ENCODE data around the gene AJAP1. TPM values are rescaled to one million over a fixed set of nuclear protein-coding genes. Genes with fewer than 3 reads are reported as not detected.

Gene AJAP1
- total RNA-seq, 4 donors from 2014 or later = 0.12 to 0.81 (median 0.32) TPM

DNA sequence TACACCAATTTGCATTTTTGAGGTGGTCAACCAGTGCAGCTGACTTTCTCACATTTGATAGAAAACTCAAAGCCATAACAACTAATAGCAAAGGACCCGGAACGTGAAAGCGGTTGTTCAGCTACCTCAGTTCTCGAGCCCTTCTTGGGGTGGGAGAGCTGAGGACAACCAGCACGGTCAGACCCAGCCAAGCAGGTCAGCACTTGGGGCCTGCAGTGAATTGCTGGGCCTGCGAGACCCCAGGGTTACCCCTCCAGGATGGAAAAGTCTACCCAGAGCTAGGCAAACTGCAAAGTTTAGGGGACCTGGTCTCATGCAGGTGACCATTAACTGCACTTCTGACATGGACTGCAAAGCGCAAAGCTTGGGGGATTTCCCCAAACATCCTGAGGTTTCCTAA, 23.8 kb upstream of the AJAP1 start:
- Histone ChIP-seq H3K27me3 (peaks cover 29% of the 10 kb centered on the region), H3K9me3 (no peaks in the 10 kb centered on the region), H3K36me3 (no peaks in the 10 kb centered on the region), H3K4me1 (no peaks in the 10 kb centered on the region), H3K27ac (no peak overlapping the region), H3K4me3 (no peak overlapping the region)
- 72% methylated on average over 7 of the region's 7 CpGs; no CpG with 5 or more reads in 1 of the 2 donors for WGBS, 2 donors (ENCODE audit: low coverage in 1 of 2)
- TF ChIP-seq, protein P1, sequence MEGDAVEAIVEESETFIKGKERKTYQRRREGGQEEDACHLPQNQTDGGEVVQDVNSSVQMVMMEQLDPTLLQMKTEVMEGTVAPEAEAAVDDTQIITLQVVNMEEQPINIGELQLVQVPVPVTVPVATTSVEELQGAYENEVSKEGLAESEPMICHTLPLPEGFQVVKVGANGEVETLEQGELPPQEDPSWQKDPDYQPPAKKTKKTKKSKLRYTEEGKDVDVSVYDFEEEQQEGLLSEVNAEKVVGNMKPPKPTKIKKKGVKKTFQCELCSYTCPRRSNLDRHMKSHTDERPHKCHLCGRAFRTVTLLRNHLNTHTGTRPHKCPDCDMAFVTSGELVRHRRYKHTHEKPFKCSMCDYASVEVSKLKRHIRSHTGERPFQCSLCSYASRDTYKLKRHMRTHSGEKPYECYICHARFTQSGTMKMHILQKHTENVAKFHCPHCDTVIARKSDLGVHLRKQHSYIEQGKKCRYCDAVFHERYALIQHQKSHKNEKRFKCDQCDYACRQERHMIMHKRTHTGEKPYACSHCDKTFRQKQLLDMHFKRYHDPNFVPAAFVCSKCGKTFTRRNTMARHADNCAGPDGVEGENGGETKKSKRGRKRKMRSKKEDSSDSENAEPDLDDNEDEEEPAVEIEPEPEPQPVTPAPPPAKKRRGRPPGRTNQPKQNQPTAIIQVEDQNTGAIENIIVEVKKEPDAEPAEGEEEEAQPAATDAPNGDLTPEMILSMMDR (IDR thresholded peaks at IDR 0.05) = no peak
- TF ChIP-seq EP300 (IDR thresholded peaks at IDR 0.05) = no peak
- no peak for TF ChIP-seq POLR2AphosphoS5 (IDR thresholded peaks at IDR 0.05)
- TF ChIP-seq POLR2A (IDR thresholded peaks at IDR 0.05) = no peak
- no peak for ATAC-seq

DNA sequence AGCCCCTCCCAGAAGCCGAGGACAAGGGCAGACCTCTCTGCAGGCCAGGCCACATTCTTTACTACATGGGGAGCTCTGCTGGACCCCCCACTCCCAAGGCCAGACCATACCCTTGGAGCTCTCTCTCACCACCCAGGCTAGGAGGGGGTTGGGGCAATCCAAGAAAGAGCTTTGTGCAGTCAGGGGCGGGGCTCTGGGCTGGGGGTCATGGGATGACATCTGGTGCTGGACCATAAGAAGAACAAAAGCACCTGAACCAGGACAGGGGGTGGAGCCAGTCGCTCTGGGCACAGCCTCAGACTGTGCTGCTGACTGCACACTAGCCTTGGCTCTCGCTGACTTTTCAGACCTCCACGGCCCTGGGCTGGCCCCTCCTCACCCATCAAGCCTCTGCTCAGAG, 23.1 kb upstream of the AJAP1 start:
- 80 to 89% methylated on average over 2 to 3 of the region's 5 CpGs for WGBS, 2 donors (ENCODE audit: low coverage in 1 of 2)
- no peak overlapping the region for H3K27ac ChIP-seq
- H3K9me3 ChIP-seq = no peaks in the 10 kb centered on the region
- no peaks in the 10 kb centered on the region for H3K4me1 ChIP-seq
- ATAC-seq = no peak
- H3K36me3 ChIP-seq = no peaks in the 10 kb centered on the region
- TF ChIP-seq, protein P1 (IDR thresholded peaks at IDR 0.05) = no peak
- TF ChIP-seq POLR2A (IDR thresholded peaks at IDR 0.05) (no peak), EP300 (IDR thresholded peaks at IDR 0.05) (no peak), POLR2AphosphoS5 (IDR thresholded peaks at IDR 0.05) (no peak)
- H3K4me3 ChIP-seq = no peak overlapping the region
- peaks cover 32% of the 10 kb centered on the region for H3K27me3 ChIP-seq

DNA sequence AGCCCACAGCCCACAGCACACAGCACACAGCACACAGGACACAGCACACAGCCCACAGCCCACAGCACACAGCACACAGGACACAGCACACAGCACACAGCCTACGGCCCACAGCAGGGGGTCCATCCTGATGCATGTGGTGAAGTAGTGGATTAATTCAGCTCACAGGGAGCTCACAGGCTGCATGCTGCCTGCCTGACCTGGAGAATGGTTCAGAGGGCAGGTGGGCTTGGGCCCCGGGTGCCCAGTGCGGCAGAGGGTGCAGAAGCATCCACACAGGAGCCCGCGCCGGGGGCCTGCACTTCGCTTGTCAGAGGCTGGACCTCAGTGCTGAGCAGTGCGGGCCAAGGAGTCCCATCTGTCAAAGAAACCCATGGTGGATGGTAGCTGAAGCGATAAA, 21.1 kb upstream of the AJAP1 start:
- TF ChIP-seq POLR2AphosphoS5 (IDR thresholded peaks at IDR 0.05) (no peak), POLR2A (IDR thresholded peaks at IDR 0.05) (no peak), EP300 (IDR thresholded peaks at IDR 0.05) (no peak)
- TF ChIP-seq, protein P1 (IDR thresholded peaks at IDR 0.05) = no peak
- Histone ChIP-seq H3K27me3 (peaks cover 48% of the 10 kb centered on the region), H3K36me3 (no peaks in the 10 kb centered on the region), H3K4me3 (no peak overlapping the region), H3K4me1 (no peaks in the 10 kb centered on the region), H3K9me3 (no peaks in the 10 kb centered on the region), H3K27ac (no peak overlapping the region)
- ATAC-seq = no peak
- WGBS, 2 donors (ENCODE audit: low coverage in 1 of 2) = 100% methylated on average over 1 of the region's 9 CpGs; no CpG with 5 or more reads in 1 of the 2 donors

DNA sequence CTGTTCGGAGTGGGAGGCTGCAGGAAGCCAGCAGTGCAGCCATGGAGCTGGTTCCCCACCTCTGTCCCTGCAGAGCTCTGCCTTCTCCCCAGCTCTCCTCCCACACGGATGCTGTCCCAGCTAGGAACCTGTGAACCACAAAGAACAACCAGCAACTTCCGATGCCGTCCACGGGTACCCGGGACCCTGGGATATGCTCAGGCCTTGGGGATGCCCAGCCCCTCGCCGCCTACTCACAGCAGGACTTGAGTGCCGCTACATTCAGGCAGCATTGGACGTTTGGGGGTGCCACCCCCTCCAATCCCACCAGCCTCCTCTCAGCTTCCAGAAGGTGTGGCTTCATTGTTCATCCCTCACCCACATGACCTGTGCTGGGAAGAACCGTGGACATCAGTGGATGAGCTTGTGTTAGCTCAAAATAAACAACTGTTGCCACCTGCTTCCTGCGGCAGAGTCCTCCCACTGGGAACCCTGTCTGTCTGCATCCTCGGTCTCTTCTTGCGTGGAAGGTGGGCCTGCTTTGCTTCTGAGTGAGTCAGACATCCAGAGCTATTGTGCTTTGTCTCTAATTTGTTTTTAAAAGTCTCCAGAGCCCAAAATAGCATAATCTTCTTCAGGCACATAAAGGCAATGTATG, 20.1 kb upstream of the AJAP1 start:
- Histone ChIP-seq H3K36me3 (no peaks in the 10 kb centered on the region), H3K4me3 (no peak overlapping the region), H3K4me1 (no peaks in the 10 kb centered on the region), H3K27me3 (peaks cover 44% of the 10 kb centered on the region), H3K9me3 (no peaks in the 10 kb centered on the region), H3K27ac (no peak overlapping the region)
- TF ChIP-seq POLR2A (IDR thresholded peaks at IDR 0.05) (no peak), EP300 (IDR thresholded peaks at IDR 0.05) (no peak), POLR2AphosphoS5 (IDR thresholded peaks at IDR 0.05) (no peak)
- TF ChIP-seq, protein P1 (IDR thresholded peaks at IDR 0.05) = no peak
- ATAC-seq = no peak
- WGBS, 2 donors (ENCODE audit: low coverage in 1 of 2) = 52 to 75% methylated on average over 5 to 10 of the region's 14 CpGs

DNA sequence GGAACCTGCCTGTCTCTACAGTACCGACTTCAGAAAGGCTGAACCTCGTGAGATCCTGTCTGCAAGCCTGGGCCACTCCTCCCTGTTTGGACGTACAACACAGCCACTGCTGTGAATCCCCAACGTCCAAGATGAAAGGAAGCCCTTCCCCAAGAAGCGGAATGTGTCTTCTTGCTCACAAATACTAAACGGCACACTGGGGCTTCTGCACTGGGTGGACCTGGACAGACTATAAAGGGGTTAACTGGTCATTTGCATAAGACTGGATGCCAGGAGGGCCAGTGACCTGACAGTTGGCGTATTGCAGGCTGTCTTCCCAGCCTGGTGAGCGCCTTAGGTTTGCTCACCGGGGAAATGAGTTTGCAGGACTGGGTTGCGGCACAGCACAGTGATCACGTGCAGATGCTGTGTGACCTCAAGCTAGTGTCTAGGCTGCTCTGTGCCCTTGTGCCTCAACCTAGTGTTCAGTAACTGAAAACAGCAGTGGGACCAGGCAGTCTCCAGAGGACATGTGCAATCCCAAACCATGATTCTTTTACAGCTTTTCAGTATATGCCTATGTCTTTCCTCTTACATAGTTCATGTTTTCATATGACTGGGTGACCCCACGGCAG, 19.5 kb upstream of the AJAP1 start:
- no peaks in the 10 kb centered on the region for H3K36me3 ChIP-seq
- H3K4me1 ChIP-seq = no peaks in the 10 kb centered on the region
- ATAC-seq = no peak
- no peak for TF ChIP-seq EP300 (IDR thresholded peaks at IDR 0.05)
- TF ChIP-seq, protein P1 (IDR thresholded peaks at IDR 0.05) = no peak
- TF ChIP-seq POLR2A (IDR thresholded peaks at IDR 0.05) = no peak
- TF ChIP-seq POLR2AphosphoS5 (IDR thresholded peaks at IDR 0.05) = no peak
- 50 to 81% methylated on average over 1 to 6 of the region's 12 CpGs for WGBS, 2 donors (ENCODE audit: low coverage in 1 of 2)
- no peaks in the 10 kb centered on the region for H3K9me3 ChIP-seq
- H3K27me3 ChIP-seq = peaks cover 51% of the 10 kb centered on the region
- no peak overlapping the region for H3K4me3 ChIP-seq
- no peak overlapping the region for H3K27ac ChIP-seq
